Duodenal mucosa (tissue), 2 donors: Measurements from ENCODE around the gene CCNY.

Experiments
- H3K27ac ChIP-seq: one replicate; pipeline ENCODE4 v1.7.0; 2013; ENCODE audit warnings: low read depth, low read length
- H3K27me3 ChIP-seq, 2 donors: one replicate each; pipeline ENCODE4 v1.7.0; 2013; ENCODE audit warnings: low read length in 2 of 2, control low read depth in 1 of 2; ENCODE audit not compliant: insufficient read depth in 2 of 2, control insufficient read depth in 1 of 2
- H3K36me3 ChIP-seq, 2 donors: one replicate each; pipeline ENCODE4 v1.7.0; 2013; ENCODE audit warnings: low read length in 2 of 2, control low read depth in 1 of 2; ENCODE audit not compliant: insufficient read depth in 2 of 2, control insufficient read depth in 1 of 2
- H3K4me1 ChIP-seq, 2 donors: one replicate each; pipeline ENCODE4 v1.7.0; 2013; ENCODE audit warnings: low read length in 2 of 2, control low read depth in 1 of 2; ENCODE audit not compliant: insufficient read depth in 2 of 2, control insufficient read depth in 1 of 2
- H3K4me3 ChIP-seq, 2 donors: one replicate each; pipeline ENCODE4 v1.7.0; 2013; ENCODE audit warnings: low read length in 2 of 2, low read depth in 1 of 2
- H3K9ac ChIP-seq, 2 donors: one replicate each; pipeline ENCODE4 v1.7.0; 2013; ENCODE audit warnings: low read length in 2 of 2, low read depth in 1 of 2
- H3K9me3 ChIP-seq, 2 donors: one replicate each; pipeline ENCODE4 v1.7.0; 2013; ENCODE audit warnings: low read length in 2 of 2, control low read depth in 1 of 2; ENCODE audit not compliant: control insufficient read depth in 1 of 2

CCNY gene

GRCh38 chr10:35343739-35344138 is 7.4 kb downstream of the CCNY start:
- Histone ChIP-seq H3K36me3 (no peaks in the 10 kb centered on the region), H3K4me3 (no peak overlapping the region), H3K4me1 (peaks cover 11 to 34% of the 10 kb centered on the region in 2 donors), H3K9ac (no peak overlapping the region), H3K9me3 (no peaks in the 10 kb centered on the region), H3K27ac (no peak overlapping the region), H3K27me3 (no peaks in the 10 kb centered on the region)

- no peaks in the 10 kb centered on the region for H3K36me3 ChIP-seq
- no peaks in the 10 kb centered on the region for H3K9me3 ChIP-seq
- H3K9ac ChIP-seq = no peak overlapping the region
- H3K4me3 ChIP-seq = no peak overlapping the region
- no peaks in the 10 kb centered on the region for H3K27me3 ChIP-seq
- no peak overlapping the region for H3K27ac ChIP-seq
- peaks cover 11 to 25% of the 10 kb centered on the region in 2 donors for H3K4me1 ChIP-seq
These were observed 9.1 kb downstream of the CCNY start for GRCh38 chr10:35345383-35345742.

- Histone ChIP-seq H3K9ac (no peak overlapping the region), H3K27me3 (no peaks in the 10 kb centered on the region), H3K9me3 (no peaks in the 10 kb centered on the region), H3K27ac (no peak overlapping the region), H3K4me3 (no peak overlapping the region), H3K36me3 (no peaks in the 10 kb centered on the region), H3K4me1 (peaks cover 5 to 18% of the 10 kb centered on the region in 2 donors)
These were observed 9.9 kb downstream of the CCNY start for GRCh38 chr10:35346248-35346647.

GRCh38 chr10:35347121-35347562 is 10.8 kb downstream of the CCNY start:
- H3K36me3 ChIP-seq = no peaks in the 10 kb centered on the region
- peaks cover 5 to 16% of the 10 kb centered on the region in 2 donors for H3K4me1 ChIP-seq
- H3K4me3 ChIP-seq = no peak overlapping the region
- H3K27me3 ChIP-seq = no peaks in the 10 kb centered on the region
- H3K9me3 ChIP-seq = no peaks in the 10 kb centered on the region
- H3K27ac ChIP-seq = no peak overlapping the region
- no peak overlapping the region for H3K9ac ChIP-seq

GRCh38 chr10:35347899-35348608 is 11.7 kb downstream of the CCNY start:
- H3K27me3 ChIP-seq = no peaks in the 10 kb centered on the region
- H3K4me1 ChIP-seq = peaks cover 10 to 21% of the 10 kb centered on the region in 2 donors
- no peak overlapping the region for H3K4me3 ChIP-seq
- no peak overlapping the region for H3K27ac ChIP-seq
- H3K36me3 ChIP-seq = no peaks in the 10 kb centered on the region
- no peaks in the 10 kb centered on the region for H3K9me3 ChIP-seq
- no peak overlapping the region for H3K9ac ChIP-seq

GRCh38 chr10:35348609-35349388 is 12.5 kb downstream of the CCNY start:
- H3K9me3 ChIP-seq = no peaks in the 10 kb centered on the region
- H3K27ac ChIP-seq = no peak overlapping the region
- no peak overlapping the region for H3K9ac ChIP-seq
- H3K27me3 ChIP-seq = no peaks in the 10 kb centered on the region
- no peak overlapping the region for H3K4me3 ChIP-seq
- H3K4me1 ChIP-seq = peaks cover 10 to 26% of the 10 kb centered on the region in 2 donors
- H3K36me3 ChIP-seq = no peaks in the 10 kb centered on the region

GRCh38 chr10:35349389-35349915 is 13.1 kb downstream of the CCNY start:
- Histone ChIP-seq H3K27ac (no peak overlapping the region), H3K9ac (no peak overlapping the region), H3K4me1 (peaks cover 10 to 26% of the 10 kb centered on the region in 2 donors)

GRCh38 chr10:35351021-35351420 is 14.7 kb downstream of the CCNY start:
- H3K27me3 ChIP-seq = no peaks in the 10 kb centered on the region
- H3K4me3 ChIP-seq = no peak overlapping the region
- H3K9ac ChIP-seq = no peak overlapping the region
- no peak overlapping the region for H3K27ac ChIP-seq
- H3K4me1 ChIP-seq = peaks cover 10 to 27% of the 10 kb centered on the region in 2 donors
- no peaks in the 10 kb centered on the region for H3K9me3 ChIP-seq
- H3K36me3 ChIP-seq = no peaks in the 10 kb centered on the region

More at GRCh38 chr10:35349389-35349915, 13.1 kb downstream of the CCNY start:
- Histone ChIP-seq H3K36me3 (no peaks in the 10 kb centered on the region), H3K9me3 (no peaks in the 10 kb centered on the region), H3K27me3 (no peaks in the 10 kb centered on the region), H3K4me3 (no peak overlapping the region)

GRCh38 chr10:35352097-35352496 is 15.8 kb downstream of the CCNY start:
- H3K36me3 ChIP-seq = no peaks in the 10 kb centered on the region
- H3K9me3 ChIP-seq = no peaks in the 10 kb centered on the region
- no peak overlapping the region for H3K27ac ChIP-seq
- H3K4me3 ChIP-seq = peak overlapping the region in 1 of 2 donors; percentile 32
- peaks cover 18 to 32% of the 10 kb centered on the region in 2 donors for H3K4me1 ChIP-seq
- H3K9ac ChIP-seq = no peak overlapping the region
- H3K27me3 ChIP-seq = no peaks in the 10 kb centered on the region

- Histone ChIP-seq H3K36me3 (no peaks in the 10 kb centered on the region), H3K4me3 (peak overlapping the region in 1 of 2 donors; percentile 32), H3K27me3 (no peaks in the 10 kb centered on the region), H3K9ac (no peak overlapping the region), H3K4me1 (peaks cover 18 to 32% of the 10 kb centered on the region in 2 donors), H3K27ac (no peak overlapping the region), H3K9me3 (no peaks in the 10 kb centered on the region)
These were observed 16.2 kb downstream of the CCNY start for GRCh38 chr10:35352512-35352911.
